ENCODE measurements around the gene BMP6. TPM values are rescaled to one million over a fixed set of nuclear protein-coding genes. Genes with fewer than 3 reads are reported as not detected.

BMP6 gene
- polyA plus RNA-seq, 3 donors, result not detected

GRCh38 chr6:7692453-7692784, 33.5 kb upstream of the BMP6 start:
- H3K27me3 ChIP-seq (ENCODE audit: control insufficient read depth in 2 of 2, insufficient read depth in 2 of 2, low read length in 2 of 2), result no peaks in the 10 kb centered on the region
- Mint-ChIP-seq H3K4me1 (peaks cover 7% of the 10 kb centered on the region), H3K9me3 (peaks cover 0 to 2% (median 0%) of the 10 kb centered on the region in 7 donors), H3K36me3 (no peaks in the 10 kb centered on the region), H3K4me3 (peak overlapping the region in 1 of 2 donors; percentile 51), H3K27ac (no peak overlapping the region), H3K27me3 (ENCODE audit: low read depth in 3 of 3) (peaks cover 2 to 7% (median 5%) of the 10 kb centered on the region in 3 donors)
- H3K79me2 ChIP-seq (ENCODE audit: insufficient read depth, low read length), result no peaks in the 10 kb centered on the region
- no peaks in the 10 kb centered on the region for H4K20me1 ChIP-seq (ENCODE audit: insufficient read depth, low read length)
- TF ChIP-seq, protein P1, sequence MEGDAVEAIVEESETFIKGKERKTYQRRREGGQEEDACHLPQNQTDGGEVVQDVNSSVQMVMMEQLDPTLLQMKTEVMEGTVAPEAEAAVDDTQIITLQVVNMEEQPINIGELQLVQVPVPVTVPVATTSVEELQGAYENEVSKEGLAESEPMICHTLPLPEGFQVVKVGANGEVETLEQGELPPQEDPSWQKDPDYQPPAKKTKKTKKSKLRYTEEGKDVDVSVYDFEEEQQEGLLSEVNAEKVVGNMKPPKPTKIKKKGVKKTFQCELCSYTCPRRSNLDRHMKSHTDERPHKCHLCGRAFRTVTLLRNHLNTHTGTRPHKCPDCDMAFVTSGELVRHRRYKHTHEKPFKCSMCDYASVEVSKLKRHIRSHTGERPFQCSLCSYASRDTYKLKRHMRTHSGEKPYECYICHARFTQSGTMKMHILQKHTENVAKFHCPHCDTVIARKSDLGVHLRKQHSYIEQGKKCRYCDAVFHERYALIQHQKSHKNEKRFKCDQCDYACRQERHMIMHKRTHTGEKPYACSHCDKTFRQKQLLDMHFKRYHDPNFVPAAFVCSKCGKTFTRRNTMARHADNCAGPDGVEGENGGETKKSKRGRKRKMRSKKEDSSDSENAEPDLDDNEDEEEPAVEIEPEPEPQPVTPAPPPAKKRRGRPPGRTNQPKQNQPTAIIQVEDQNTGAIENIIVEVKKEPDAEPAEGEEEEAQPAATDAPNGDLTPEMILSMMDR (IDR thresholded peaks at IDR 0.05), result no peak
- no peak overlapping the region for H3K4me2 ChIP-seq (replicated peaks; ENCODE audit: extremely low read depth, low read length, poor library complexity, severe bottlenecking)
- peak overlapping the region; percentile 52 for H2AFZ ChIP-seq (ENCODE audit: insufficient read depth, low read depth, low read length, poor library complexity, severe bottlenecking)
- DNase-seq, result no peak
- intact Hi-C loops (cut with micrococcal nuclease), result no loop called here
- H3K36me3 ChIP-seq (replicated peaks in 1 of 2; ENCODE audit: control insufficient read depth in 1 of 2, insufficient read depth in 2 of 2, low read length in 2 of 2), result no peaks in the 10 kb centered on the region
- H3K9ac ChIP-seq (ENCODE audit: insufficient read depth, low read length, poor library complexity, severe bottlenecking), result no peak overlapping the region
- no peaks in the 10 kb centered on the region for H3K9me3 ChIP-seq (replicated peaks in 1 of 2; ENCODE audit: control insufficient read depth in 1 of 2, insufficient read depth in 1 of 2, low read length in 2 of 2)
- WGBS (ENCODE audit: insufficient coverage), result no CpG with 5 or more reads among the region's 3 CpGs
- H3K4me3 ChIP-seq (replicated peaks in 1 of 3; ENCODE audit: low read depth in 2 of 3, low read length in 3 of 3), result no peak overlapping the region
- no peak overlapping the region for H3K27ac ChIP-seq (ENCODE audit: low read depth in 1 of 2, low read length in 2 of 2)
- peaks cover 3 to 4% of the 10 kb centered on the region in 2 donors for H3K4me1 ChIP-seq (ENCODE audit: control insufficient read depth in 1 of 2, insufficient read depth in 2 of 2, low read length in 2 of 2)

DNA sequence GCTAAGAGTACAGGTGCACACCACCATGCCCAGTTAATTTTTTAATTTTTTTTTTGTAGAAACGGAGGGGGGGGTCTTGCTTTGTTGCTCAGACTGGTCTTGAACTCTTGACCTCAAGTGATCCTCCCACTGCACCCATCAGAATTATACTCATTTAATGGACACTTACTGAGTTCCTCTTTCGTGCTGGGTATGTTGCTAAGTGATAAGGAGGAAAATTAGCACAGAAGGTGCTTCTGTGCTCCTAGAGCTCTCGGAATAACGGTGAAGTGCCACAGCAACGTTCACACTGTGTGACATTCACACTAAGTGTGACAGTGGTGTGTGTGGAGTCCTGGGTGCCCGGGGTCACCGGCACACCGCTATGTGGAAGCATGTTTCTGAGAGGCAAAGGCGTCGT, 32.1 kb upstream of the BMP6 start:
- no peak overlapping the region for H3K9ac ChIP-seq (ENCODE audit: insufficient read depth, low read length, poor library complexity, severe bottlenecking)
- H3K79me2 ChIP-seq (ENCODE audit: insufficient read depth, low read length), result no peaks in the 10 kb centered on the region

More for the DNA sequence above, 32.1 kb upstream of the BMP6 start:
- TF ChIP-seq, protein P1 (IDR thresholded peaks at IDR 0.05), result no peak
- Histone ChIP-seq H3K9me3 (replicated peaks in 1 of 2; ENCODE audit: control insufficient read depth in 1 of 2, insufficient read depth in 1 of 2, low read length in 2 of 2) (no peaks in the 10 kb centered on the region), H4K20me1 (ENCODE audit: insufficient read depth, low read length) (no peaks in the 10 kb centered on the region), H2AFZ (ENCODE audit: insufficient read depth, low read depth, low read length, poor library complexity, severe bottlenecking) (no peak overlapping the region), H3K4me2 (replicated peaks; ENCODE audit: extremely low read depth, low read length, poor library complexity, severe bottlenecking) (no peak overlapping the region), H3K4me1 (ENCODE audit: control insufficient read depth in 1 of 2, insufficient read depth in 2 of 2, low read length in 2 of 2) (peaks cover 13 to 15% of the 10 kb centered on the region in 2 donors), H3K4me3 (replicated peaks in 1 of 3; ENCODE audit: low read depth in 2 of 3, low read length in 3 of 3) (no peak overlapping the region), H3K27ac (ENCODE audit: low read depth in 1 of 2, low read length in 2 of 2) (no peak overlapping the region), H3K27me3 (ENCODE audit: control insufficient read depth in 2 of 2, insufficient read depth in 2 of 2, low read length in 2 of 2) (no peaks in the 10 kb centered on the region), H3K36me3 (replicated peaks in 1 of 2; ENCODE audit: control insufficient read depth in 1 of 2, insufficient read depth in 2 of 2, low read length in 2 of 2) (no peaks in the 10 kb centered on the region)
- no peaks in the 10 kb centered on the region for H3K36me3 Mint-ChIP-seq
- H3K9me3 Mint-ChIP-seq, result peaks cover 0 to 2% (median 0%) of the 10 kb centered on the region in 7 donors
- H3K27me3 Mint-ChIP-seq (ENCODE audit: low read depth in 3 of 3), result peaks cover 2 to 5% (median 3%) of the 10 kb centered on the region in 3 donors
- no peak overlapping the region for H3K4me3 Mint-ChIP-seq
- intact Hi-C loops (cut with micrococcal nuclease), result no loop called here
- H3K27ac Mint-ChIP-seq, result no peak overlapping the region
- DNase-seq, result no peak
- WGBS (ENCODE audit: insufficient coverage), result 63% methylated on average over 8 of the region's 10 CpGs
- H3K4me1 Mint-ChIP-seq, result peaks cover 16% of the 10 kb centered on the region

Data from CD14-positive monocyte (primary cell).